A549 (cell line): ENCODE measurements around the gene ULK4. TPM values are rescaled to one million over a fixed set of nuclear protein-coding genes. Genes with fewer than 3 reads are reported as not detected.

Experiments
- ATAC-seq, 2 experiments: fragments of 200-7000 bp in 1 of 2; fragments of >200 bp in 1 of 2; cut with Nextera tagmentation in 1 of 2; cut with Tn5 transposase in 1 of 2; 3 replicates each; pipeline versions ENCODE4 v1.8.0 to v1.9.1; 2018 to 2020; ENCODE audit warnings: mild to moderate bottlenecking in 1 of 2, moderate library complexity in 1 of 2
- CTCF ChIA-PET: fragments of 300-600 bp; sonication (Branson Sonifier 250); formaldehyde crosslinking; extraction: SDS; loops from one replicate; lab custom pipeline; 2021; ENCODE audit warnings: antibody characterized with exemption, inconsistent platforms; lab: Yijun Ruan, JAX
- POLR2A ChIA-PET: fragments of 350-600 bp; formaldehyde crosslinking; extraction: SDS; loops from one replicate; lab custom pipeline; 2021; ENCODE audit warnings: antibody characterized with exemption, inconsistent platforms; lab: Yijun Ruan, JAX
- DNase-seq, 2 experiments: peaks; one replicate each; pipeline versions ENCODE4 v3.0.0 to v3.0.0-alpha.2; 2011 to 2016; ENCODE audit warnings: low read depth in 1 of 2, low spot score in 1 of 2
- FAIRE-seq: peaks from 2 replicates; lab custom pipeline; 2011; peaks lifted over from hg19 to GRCh38; lab: Jason Lieb, UNC
- H3K27ac ChIP-seq, 2 experiments: fragments of >200 bp; sonication (Bioruptor Twin); formaldehyde crosslinking; 3 replicates each; pipeline ENCODE4 v1.5.1; 2016 to 2017
- H3K4me1 ChIP-seq: fragments of >200 bp; sonication (Bioruptor Twin); formaldehyde crosslinking; 3 replicates; pipeline ENCODE4 v1.6.1; 2016
- H3K4me2 ChIP-seq: fragments of >200 bp; sonication (Bioruptor Twin); formaldehyde crosslinking; 3 replicates; pipeline ENCODE4 v1.6.1; 2016
- H3K4me3 ChIP-seq: fragments of >200 bp; sonication (Bioruptor Twin); formaldehyde crosslinking; 3 replicates; pipeline ENCODE4 v1.5.1; 2016
- H3K9me3 ChIP-seq: fragments of >200 bp; sonication (Bioruptor Twin); formaldehyde crosslinking; 3 replicates; pipeline ENCODE4 v1.6.1; 2016
- CBX2 ChIP-seq: fragments of 200-600 bp; sonication (generic); IDR thresholded peaks from 2 replicates; pipeline ENCODE4 v1.6.1; 2016; ENCODE audit warnings: low read depth, mild to moderate bottlenecking, borderline replicate concordance
- CHD4 ChIP-seq: fragments of 200-600 bp; sonication (generic); IDR thresholded peaks from 2 replicates; pipeline ENCODE4 v1.6.1; 2016; ENCODE audit warnings: antibody characterized with exemption, mild to moderate bottlenecking, borderline replicate concordance
- ELK1 ChIP-seq: fragments of 150-350 bp; IDR thresholded peaks from 2 replicates; pipeline ENCODE4 v1.6.1; 2014; ENCODE audit warnings: low read depth, mild to moderate bottlenecking, low read length
- ESRRA ChIP-seq: fragments of 150-350 bp; IDR thresholded peaks from 2 replicates; pipeline ENCODE4 v1.6.1; 2014; ENCODE audit warnings: mild to moderate bottlenecking, low read length, borderline replicate concordance
- FOXS1 ChIP-seq: fragments of 250-450 bp; sonication (Bioruptor Pico); IDR thresholded peaks from 2 replicates; pipeline ENCODE4 v1.5.0; 2020; ENCODE audit warnings: mild to moderate bottlenecking, moderate library complexity
- HDAC2 ChIP-seq: fragments of 200-600 bp; sonication (generic); IDR thresholded peaks from 2 replicates; pipeline ENCODE4 v1.6.1; 2016
- HEYL ChIP-seq: fragments of 250-450 bp; sonication (Bioruptor Pico); IDR thresholded peaks from 2 replicates; pipeline ENCODE4 v1.8.0; 2021; ENCODE audit warnings: mild to moderate bottlenecking, moderate library complexity
- HMGXB4 ChIP-seq: fragments of 250-450 bp; sonication (Bioruptor Pico); IDR thresholded peaks from 2 replicates; pipeline ENCODE4 v1.5.0; 2021; ENCODE audit warnings: mild to moderate bottlenecking, moderate library complexity, borderline replicate concordance
- KDM1A ChIP-seq: fragments of 200-600 bp; sonication (generic); IDR thresholded peaks from 2 replicates; pipeline ENCODE4 v1.6.1; 2016; ENCODE audit warnings: low read depth, mild to moderate bottlenecking
- KDM5A ChIP-seq: fragments of 200-600 bp; sonication (generic); IDR thresholded peaks from 2 replicates; pipeline ENCODE4 v1.6.1; 2016; ENCODE audit warnings: antibody characterized with exemption, mild to moderate bottlenecking
- MAX ChIP-seq: IDR thresholded peaks from 2 replicates; pipeline ENCODE4 v1.6.1; 2012
- MAZ ChIP-seq: fragments of 150-350 bp; IDR thresholded peaks from 2 replicates; pipeline ENCODE4 v1.6.1; 2014; ENCODE audit warnings: antibody characterized with exemption, low read depth, low read length, borderline replicate concordance
- NFE2L2 ChIP-seq: fragments of 150-350 bp; conservative IDR thresholded peaks from 2 replicates; pipeline ENCODE4 v1.6.1; 2014; ENCODE audit warnings: low read length
- POLR2A ChIP-seq: IDR thresholded peaks from 2 replicates; pipeline ENCODE4 v1.6.1; 2012; ENCODE audit warnings: mild to moderate bottlenecking, low read length
- RAD21 ChIP-seq, 2 experiments: fragments of >200 bp in 1 of 2; sonication (Bioruptor Twin) in 1 of 2; formaldehyde crosslinking in 1 of 2; IDR thresholded peaks in 1 of 2; conservative IDR thresholded peaks in 1 of 2; 2 replicates in 1 of 2; 3 replicates in 1 of 2; pipeline ENCODE4 v1.6.1; 2012 to 2018; ENCODE audit warnings: inconsistent platforms in 1 of 2
- RCOR1 ChIP-seq: fragments of 150-350 bp; IDR thresholded peaks from 2 replicates; pipeline ENCODE4 v1.6.1; 2014; ENCODE audit warnings: antibody characterized with exemption, low read length, low read depth
- REST ChIP-seq: fragments of 200-600 bp; sonication (generic); IDR thresholded peaks from 2 replicates; pipeline ENCODE4 v1.6.1; 2016; ENCODE audit warnings: antibody characterized with exemption, mild to moderate bottlenecking, moderate library complexity
- SMC3 ChIP-seq: fragments of >200 bp; sonication (Bioruptor Twin); formaldehyde crosslinking; IDR thresholded peaks from 3 replicates; pipeline ENCODE4 v1.6.1; 2018; ENCODE audit warnings: inconsistent platforms
- SREBF2 ChIP-seq: fragments of 450-650 bp; IDR thresholded peaks from 2 replicates; pipeline ENCODE4 v1.6.1; 2014; ENCODE audit warnings: mild to moderate bottlenecking, moderate library complexity
- TFCP2L1 ChIP-seq: fragments of 250-450 bp; sonication (Bioruptor Pico); IDR thresholded peaks from 2 replicates; pipeline ENCODE4 v1.5.0; 2021; ENCODE audit warnings: mild to moderate bottlenecking
- USF2 ChIP-seq: fragments of 450-650 bp; IDR thresholded peaks from 2 replicates; pipeline ENCODE4 v1.6.1; 2014; ENCODE audit warnings: antibody characterized with exemption
- WGBS: methylation state at CpG from one replicate; pipeline ENCODE4 v1.1.6; 2017; ENCODE audit errors: missing lambda C conversion rate; 5-methylcytosine and 5-hydroxymethylcytosine counted together
- polyA plus RNA-seq, 4 experiments: library from polyadenylated mRNA; depleted of rRNA in 3 of 4; stranded (reverse); fragments of >200 nt; fragmentation: RNase III in 1 of 4; extraction: RNeasy Plus Mini Kit Qiagen cat#74134 plus additional on column Dnase treatment in 1 of 4; gene quantifications; 2 replicates in 3 of 4; 3 replicates in 1 of 4; pipeline ENCODE4 v1.2.3, GENCODE V29; 2011 to 2017
- TF ChIP-seq, protein P1 (sequence below): IDR thresholded peaks from 2 replicates; pipeline ENCODE4 v1.6.1; 2012; ENCODE audit warnings: low read depth, borderline replicate concordance

Gene ULK4
- polyA plus RNA-seq, 2 of the 4 experiments (the other 2 are of a cell fraction): 4.9 to 7.7 TPM

GRCh38 chr3:41431386-41431785 is 530.5 kb downstream of the ULK4 start:
- FAIRE-seq (no peak), DNase-seq (no peak), ATAC-seq (no peak)
- no peak overlapping the region for H3K4me2 ChIP-seq
- no peak overlapping the region for H3K27ac ChIP-seq
- H3K9me3 ChIP-seq: no peaks in the 10 kb centered on the region
- CTCF ChIA-PET: no interaction called here
- H3K4me1 ChIP-seq: no peaks in the 10 kb centered on the region
- H3K4me3 ChIP-seq: no peak overlapping the region
- POLR2A ChIA-PET: no interaction called here
- TF ChIP-seq TFCP2L1 (CRISPR knock-in tag): no peak
- no peak for TF ChIP-seq RCOR1
- TF ChIP-seq ESRRA: no peak
- no peak for TF ChIP-seq HDAC2
- no peak for TF ChIP-seq SREBF2
- TF ChIP-seq ELK1: no peak
- TF ChIP-seq CBX2: no peak
- no peak for TF ChIP-seq FOXS1
- TF ChIP-seq MAZ: no peak
- TF ChIP-seq NFE2L2: no peak
- WGBS: 61% methylated on average over 4 of the region's 4 CpGs

DNA sequence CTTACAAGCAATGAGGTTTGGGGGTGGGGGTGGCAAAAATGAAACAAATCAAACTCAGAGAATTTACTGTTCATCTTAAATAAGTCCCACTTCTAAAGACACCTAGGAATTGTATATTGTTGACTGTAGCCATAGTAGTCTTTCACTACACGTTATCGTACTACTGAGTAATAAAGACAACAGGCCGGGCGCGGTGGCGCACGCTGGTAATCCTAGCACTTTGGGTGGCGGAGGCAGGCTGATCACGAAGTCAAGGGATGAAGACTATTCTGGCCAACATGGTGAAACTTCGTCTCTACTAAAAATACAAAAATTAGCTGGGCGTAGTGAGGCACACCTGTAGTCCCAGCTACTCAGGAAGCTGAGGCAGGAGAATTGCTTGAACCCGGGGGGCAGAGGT is 531.0 kb downstream of the ULK4 start:
- WGBS: 95% methylated on average over 11 of the region's 12 CpGs
- H3K9me3 ChIP-seq: no peaks in the 10 kb centered on the region
- no peak for FAIRE-seq
- TF ChIP-seq RAD21 (conservative IDR thresholded peaks at IDR 0.05 in 1 of 2, IDR thresholded peaks at IDR 0.05 in 1 of 2) (no peak), MAX (no peak), REST (no peak), HMGXB4 (no peak), USF2 (no peak), CHD4 (no peak), SMC3 (no peak), HEYL (no peak), KDM1A (no peak), POLR2A (no peak), CBX2 (no peak), MAZ (no peak), KDM5A (no peak)
- TF ChIP-seq, protein P1, sequence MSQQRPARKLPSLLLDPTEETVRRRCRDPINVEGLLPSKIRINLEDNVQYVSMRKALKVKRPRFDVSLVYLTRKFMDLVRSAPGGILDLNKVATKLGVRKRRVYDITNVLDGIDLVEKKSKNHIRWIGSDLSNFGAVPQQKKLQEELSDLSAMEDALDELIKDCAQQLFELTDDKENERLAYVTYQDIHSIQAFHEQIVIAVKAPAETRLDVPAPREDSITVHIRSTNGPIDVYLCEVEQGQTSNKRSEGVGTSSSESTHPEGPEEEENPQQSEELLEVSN: no peak
- H3K4me1 ChIP-seq: no peaks in the 10 kb centered on the region
- H3K4me2 ChIP-seq: no peak overlapping the region
- POLR2A ChIA-PET: no interaction called here
- no peak overlapping the region for H3K27ac ChIP-seq
- CTCF ChIA-PET: no interaction called here
- ATAC-seq: no peak
- DNase-seq: no peak
- H3K4me3 ChIP-seq: no peak overlapping the region
